Endodermal cell (in vitro differentiated cells): ENCODE data around the gene AGBL1. TPM values are rescaled to one million over a fixed set of nuclear protein-coding genes. Genes with fewer than 3 reads are reported as not detected.

ENCODE experiments used
- DNase-seq: peaks from one replicate; pipeline ENCODE4 v3.0.0-alpha.2; 2017
- H3K27ac ChIP-seq: 2 replicates; pipeline ENCODE4 v1.5.1; 2013; ENCODE audit warnings: mild to moderate bottlenecking, low read depth, low read length, moderate library complexity
- H3K27me3 ChIP-seq: 2 replicates; pipeline ENCODE4 v1.6.1; 2013; ENCODE audit warnings: mild to moderate bottlenecking, low read length, moderate library complexity; ENCODE audit not compliant: insufficient read depth, control insufficient read depth, poor library complexity, severe bottlenecking
- H3K36me3 ChIP-seq: 2 replicates; pipeline ENCODE4 v1.7.0; 2013; ENCODE audit warnings: mild to moderate bottlenecking, low read length, moderate library complexity; ENCODE audit not compliant: control insufficient read depth, insufficient read depth
- H3K4me1 ChIP-seq: one replicate; pipeline ENCODE4 v1.7.0; 2013; ENCODE audit warnings: low read length; ENCODE audit not compliant: control insufficient read depth, insufficient read depth
- H3K4me3 ChIP-seq: 2 replicates; pipeline ENCODE4 v1.5.1; 2013; ENCODE audit warnings: mild to moderate bottlenecking, low read length, moderate library complexity
- H3K9ac ChIP-seq: 2 replicates; pipeline ENCODE4 v1.6.1; 2013; ENCODE audit warnings: mild to moderate bottlenecking, low read length, moderate library complexity; ENCODE audit not compliant: poor library complexity, severe bottlenecking; ENCODE audit errors: extremely low read depth
- H3K9me3 ChIP-seq: 2 replicates; pipeline ENCODE4 v1.6.1; 2013; ENCODE audit warnings: mild to moderate bottlenecking, low read length, moderate library complexity; ENCODE audit not compliant: control insufficient read depth
- H3K27ac Mint-ChIP-seq: 2 replicates; pipeline ENCODE4 v1.8.0; 2020; ENCODE audit warnings: mixed read lengths
- H3K27me3 Mint-ChIP-seq: 2 replicates; pipeline ENCODE4 v1.8.0; 2021; ENCODE audit warnings: mild to moderate bottlenecking, mixed read lengths; ENCODE audit not compliant: insufficient read depth
- H3K36me3 Mint-ChIP-seq: 2 replicates; pipeline ENCODE4 v1.8.0; 2020; ENCODE audit warnings: low read depth, mixed read lengths
- H3K4me1 Mint-ChIP-seq: 2 replicates; pipeline ENCODE4 v1.8.0; 2020; ENCODE audit warnings: mixed read lengths
- H3K4me3 Mint-ChIP-seq: 2 replicates; pipeline ENCODE4 v1.8.0; 2020; ENCODE audit warnings: mild to moderate bottlenecking, moderate library complexity, mixed read lengths
- H3K9me3 Mint-ChIP-seq: 2 replicates; pipeline ENCODE4 v1.8.0; 2020; ENCODE audit warnings: mild to moderate bottlenecking, mixed read lengths
- CTCF ChIP-seq: fragments of 200-600 bp; sonication (generic); conservative IDR thresholded peaks from 2 replicates; pipeline ENCODE4 v1.5.0; 2021; ENCODE audit warnings: antibody characterized with exemption, mild to moderate bottlenecking
- WGBS, 2 experiments: methylation state at CpG; one replicate each; pipeline versions ENCODE4 v1.1.5 to v1.1.7; 2013; ENCODE audit warnings: missing lambda C conversion rate in 2 of 2, mixed read lengths in 1 of 2; ENCODE audit not compliant: insufficient coverage in 1 of 2, insufficient read length in 1 of 2; 5-methylcytosine and 5-hydroxymethylcytosine counted together
- total RNA-seq, 2 donors: library from RNA; stranded (reverse); fragmentation: NEBNext Ultra II Directional in 1 of 2; extraction: Animal tissue kit (Norgen Biotek cat#: 25700) in 1 of 2; gene quantifications; 2 replicates in 1 of 2; 3 replicates in 1 of 2; pipeline ENCODE4 v1.2.1, GENCODE V29; 2021

Gene AGBL1
- total RNA-seq, 2 donors from 2014 or later = 0.07 to 0.11 TPM

GRCh38 chr15:86273309-86273708 is 193.6 kb downstream of the AGBL1 start:
- Mint-ChIP-seq H3K27ac (no peak overlapping the region), H3K36me3 (no peaks in the 10 kb centered on the region), H3K9me3 (no peaks in the 10 kb centered on the region), H3K4me3 (no peak overlapping the region), H3K4me1 (peaks cover 11% of the 10 kb centered on the region), H3K27me3 (peaks cover 3% of the 10 kb centered on the region)
- no peak for TF ChIP-seq CTCF
- H3K4me1 ChIP-seq = peaks cover 5% of the 10 kb centered on the region
- H3K27ac ChIP-seq = no peak overlapping the region
- H3K4me3 ChIP-seq = no peak overlapping the region
- H3K9ac ChIP-seq = no peak overlapping the region
- no peaks in the 10 kb centered on the region for H3K9me3 ChIP-seq
- H3K36me3 ChIP-seq = no peaks in the 10 kb centered on the region
- no peak for DNase-seq
- H3K27me3 ChIP-seq = peaks cover 8% of the 10 kb centered on the region
- WGBS, 2 experiments = 83% methylated on average over 1 of the region's 2 CpGs; no CpG with 5 or more reads in 1 of the 2 experiments

GRCh38 chr15:86275361-86275760 is 195.7 kb downstream of the AGBL1 start:
- peaks cover 11% of the 10 kb centered on the region for H3K4me1 Mint-ChIP-seq

GRCh38 chr15:86278586-86278985 is 198.9 kb downstream of the AGBL1 start:
- Mint-ChIP-seq H3K27me3 (peaks cover 34% of the 10 kb centered on the region), H3K36me3 (no peaks in the 10 kb centered on the region), H3K9me3 (no peaks in the 10 kb centered on the region), H3K4me1 (peaks cover 16% of the 10 kb centered on the region), H3K27ac (no peak overlapping the region), H3K4me3 (no peak overlapping the region)
- no peak overlapping the region for H3K4me3 ChIP-seq
- TF ChIP-seq CTCF = no peak
- WGBS, 2 experiments = 92 to 95% methylated on average over 4 to 5 of the region's 5 CpGs
- H3K9ac ChIP-seq = no peak overlapping the region
- H3K36me3 ChIP-seq = no peaks in the 10 kb centered on the region
- no peak for DNase-seq
- peaks cover 55% of the 10 kb centered on the region for H3K27me3 ChIP-seq
- H3K4me1 ChIP-seq = peaks cover 5% of the 10 kb centered on the region
- H3K9me3 ChIP-seq = no peaks in the 10 kb centered on the region
- H3K27ac ChIP-seq = no peak overlapping the region

More at GRCh38 chr15:86275361-86275760, 195.7 kb downstream of the AGBL1 start:
- Histone ChIP-seq H3K36me3 (no peaks in the 10 kb centered on the region), H3K9ac (no peak overlapping the region), H3K4me3 (no peak overlapping the region), H3K27me3 (peaks cover 29% of the 10 kb centered on the region), H3K9me3 (no peaks in the 10 kb centered on the region), H3K4me1 (peaks cover 5% of the 10 kb centered on the region), H3K27ac (no peak overlapping the region)
- TF ChIP-seq CTCF = no peak
- Mint-ChIP-seq H3K36me3 (no peaks in the 10 kb centered on the region), H3K4me3 (no peak overlapping the region), H3K9me3 (no peaks in the 10 kb centered on the region), H3K27ac (no peak overlapping the region), H3K27me3 (peaks cover 11% of the 10 kb centered on the region)
- no peak for DNase-seq
- 84% methylated on average over 1 of the region's 1 CpG; no CpG with 5 or more reads in 1 of the 2 experiments for WGBS, 2 experiments
